Retina (tissue), 1 donor: Measurements from ENCODE around the gene SNX19.

Source experiments
- DNase-seq: peaks from one replicate; pipeline ENCODE4 v3.0.0-alpha.2; 2016

Gene SNX19

DNA sequence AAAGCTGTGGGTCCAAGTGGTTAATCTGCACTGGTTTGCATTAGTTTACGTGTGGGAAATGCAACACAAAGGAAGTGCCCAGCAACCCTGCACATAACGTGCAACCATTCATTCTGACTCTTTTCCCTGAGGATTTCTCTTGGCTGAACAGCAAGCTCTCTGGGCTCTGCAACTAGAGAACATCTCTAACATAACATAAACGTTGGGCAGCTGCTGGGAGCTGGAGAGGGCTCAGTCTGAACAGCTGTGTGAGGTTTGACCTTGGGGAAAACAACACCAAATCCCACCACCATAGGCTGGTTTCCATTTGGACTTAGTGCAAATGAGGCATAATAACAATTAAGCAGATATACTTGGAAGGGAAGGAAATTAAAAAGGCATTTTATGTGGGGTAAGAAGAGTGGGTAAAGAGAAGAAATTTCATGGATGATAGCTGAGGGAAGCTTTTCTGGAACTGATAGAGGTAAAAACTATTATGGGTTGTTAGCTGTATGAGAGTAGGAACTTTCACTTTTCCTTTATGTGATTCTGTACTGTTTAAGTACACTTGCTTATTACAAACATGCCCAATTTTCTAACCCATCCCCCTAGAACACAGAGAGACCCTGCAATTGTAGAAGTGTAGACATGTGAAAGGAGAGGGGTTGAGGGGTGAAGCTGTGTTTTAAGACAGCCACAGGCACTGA, 76.2 kb downstream of the SNX19 start:
- DNase-seq, result no peak

DNA sequence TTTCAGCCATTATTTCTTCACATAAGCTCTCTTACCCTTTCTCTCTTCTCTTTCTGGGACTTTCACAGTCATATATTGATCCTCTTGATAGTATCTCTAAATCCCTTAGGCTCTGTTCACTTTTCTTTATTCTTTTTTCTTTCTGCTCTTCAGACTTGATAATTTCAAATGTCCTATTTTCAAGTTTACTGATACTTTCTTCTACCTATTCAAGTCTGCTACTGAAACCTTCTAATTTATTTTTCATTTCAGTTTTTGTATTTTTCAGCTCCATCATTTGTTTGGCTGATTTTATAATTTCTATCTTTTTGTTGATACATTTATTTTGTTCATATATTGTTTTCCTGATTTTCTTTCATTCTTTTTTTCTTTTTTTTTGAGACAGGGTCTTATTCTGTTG, 79.1 kb downstream of the SNX19 start:
- DNase-seq, result no peak

DNA sequence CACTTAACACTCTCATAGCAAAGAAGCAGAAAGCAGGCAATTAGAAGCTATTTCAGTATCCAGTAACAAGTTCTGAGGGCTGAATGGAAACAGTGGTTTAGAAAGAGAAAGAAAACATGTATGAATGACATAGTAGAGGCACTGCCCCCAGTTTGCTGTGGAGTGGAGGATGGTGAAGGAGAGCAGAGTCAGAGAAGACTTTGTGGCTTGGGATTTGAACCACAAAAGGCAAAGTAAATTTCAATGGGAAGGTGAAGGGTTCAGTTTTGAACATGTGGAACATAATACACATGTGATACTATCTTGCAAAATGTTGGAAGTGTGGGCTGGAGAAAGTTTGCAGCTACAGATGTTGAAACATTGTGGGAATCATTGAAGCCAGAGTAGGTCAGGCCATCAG, 81.4 kb downstream of the SNX19 start:
- DNase-seq, result no peak

DNA sequence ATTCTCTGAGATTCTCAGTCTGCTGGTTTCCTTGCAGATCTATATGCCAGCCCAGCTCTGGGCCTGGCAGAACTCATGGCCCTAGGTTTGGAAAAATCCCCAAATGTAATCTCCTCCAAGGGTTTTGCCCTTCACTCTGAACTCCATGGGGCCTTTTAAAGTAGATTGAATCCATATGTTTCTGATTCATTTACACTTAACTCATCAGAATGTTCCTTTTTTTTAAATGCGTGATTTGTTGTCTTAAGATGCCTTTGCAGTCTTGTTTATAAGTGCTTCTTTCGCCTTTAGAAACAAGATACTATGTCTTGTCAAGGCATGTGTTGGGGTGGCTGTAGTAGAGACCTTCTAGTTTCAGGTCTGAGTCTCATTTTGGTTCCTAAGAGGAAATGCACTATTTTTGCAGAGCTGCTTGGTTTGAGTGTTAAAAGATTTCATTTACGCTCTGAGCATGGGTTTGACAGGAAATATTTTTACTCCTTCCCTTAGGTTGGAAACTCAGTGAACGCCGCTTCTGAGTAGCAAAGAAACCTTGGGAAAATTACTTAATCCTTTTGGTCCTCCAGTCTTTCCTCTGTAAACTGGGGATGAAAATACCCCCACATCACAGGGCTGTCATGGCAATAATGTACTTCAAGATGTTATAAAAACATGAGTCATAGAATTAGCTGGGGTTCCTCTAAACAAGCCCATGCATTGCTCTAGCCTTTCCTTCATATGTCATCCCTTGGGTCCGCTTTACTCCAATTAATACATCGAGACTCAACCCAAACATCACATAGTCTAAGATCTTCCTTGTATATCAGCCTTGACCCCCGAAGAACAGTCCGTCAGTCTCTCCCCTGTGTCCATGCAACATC, 83.5 kb downstream of the SNX19 start:
- peak; percentile 54 for DNase-seq

DNA sequence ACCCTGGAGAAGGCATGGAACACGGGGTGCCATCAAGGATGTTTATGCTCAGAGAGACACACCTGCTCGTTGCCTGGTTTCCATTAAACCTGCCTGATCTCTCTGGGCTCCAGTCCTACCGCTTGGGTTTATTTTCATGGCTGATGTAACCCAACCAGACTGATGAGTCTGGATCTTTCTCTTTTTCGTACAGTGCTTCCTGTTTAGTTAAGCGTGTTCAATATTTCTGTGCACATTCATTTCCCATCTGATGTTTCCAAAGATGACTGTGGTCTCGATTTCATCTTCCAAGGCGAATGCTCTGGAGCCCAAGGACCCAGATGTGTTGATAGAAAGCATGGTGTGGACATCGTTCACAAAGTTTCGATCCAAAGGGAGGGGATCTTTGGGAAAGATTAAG, 84.3 kb downstream of the SNX19 start:
- DNase-seq, result no peak

DNA sequence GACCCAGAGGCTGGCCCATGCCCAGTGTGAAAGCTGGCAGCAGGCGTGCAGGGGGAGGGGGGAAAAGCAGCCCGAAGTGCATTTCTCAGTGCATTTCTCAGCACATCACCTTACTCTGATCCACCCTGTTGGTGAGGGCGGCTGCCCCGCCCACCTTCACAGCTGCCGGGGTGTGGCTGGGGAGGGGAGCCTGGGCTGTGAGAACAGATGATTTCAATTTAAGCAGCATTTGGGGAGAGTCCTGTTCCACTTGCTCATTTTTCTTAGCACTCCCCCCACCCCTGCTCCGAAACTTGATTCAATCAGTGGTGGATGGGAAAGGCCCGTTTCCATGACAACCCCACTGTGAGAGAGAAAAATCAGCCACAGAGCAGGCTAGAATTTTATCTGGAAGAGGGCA, 84.8 kb downstream of the SNX19 start:
- DNase-seq, result peak; percentile 22

DNA sequence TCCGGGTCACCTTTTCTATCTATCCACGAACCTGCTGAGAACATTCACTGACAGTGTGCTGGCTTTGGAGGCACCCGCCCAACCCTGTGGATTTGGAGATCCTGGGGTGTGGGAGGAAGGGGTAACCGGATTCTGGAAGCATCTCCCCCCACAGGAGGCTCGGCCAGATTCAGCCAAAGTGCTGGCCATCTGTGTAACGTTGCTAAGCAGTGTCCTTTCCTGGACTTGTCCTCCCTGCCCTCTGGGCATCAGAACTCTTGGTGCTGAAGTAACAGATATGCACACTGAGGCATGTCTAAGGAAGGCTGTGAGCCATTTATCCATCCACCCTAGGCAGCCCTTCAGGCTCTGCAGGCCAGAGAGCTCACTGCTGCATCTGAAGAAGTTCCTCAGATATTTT, 85.7 kb downstream of the SNX19 start:
- DNase-seq, result peak; percentile 19

DNA sequence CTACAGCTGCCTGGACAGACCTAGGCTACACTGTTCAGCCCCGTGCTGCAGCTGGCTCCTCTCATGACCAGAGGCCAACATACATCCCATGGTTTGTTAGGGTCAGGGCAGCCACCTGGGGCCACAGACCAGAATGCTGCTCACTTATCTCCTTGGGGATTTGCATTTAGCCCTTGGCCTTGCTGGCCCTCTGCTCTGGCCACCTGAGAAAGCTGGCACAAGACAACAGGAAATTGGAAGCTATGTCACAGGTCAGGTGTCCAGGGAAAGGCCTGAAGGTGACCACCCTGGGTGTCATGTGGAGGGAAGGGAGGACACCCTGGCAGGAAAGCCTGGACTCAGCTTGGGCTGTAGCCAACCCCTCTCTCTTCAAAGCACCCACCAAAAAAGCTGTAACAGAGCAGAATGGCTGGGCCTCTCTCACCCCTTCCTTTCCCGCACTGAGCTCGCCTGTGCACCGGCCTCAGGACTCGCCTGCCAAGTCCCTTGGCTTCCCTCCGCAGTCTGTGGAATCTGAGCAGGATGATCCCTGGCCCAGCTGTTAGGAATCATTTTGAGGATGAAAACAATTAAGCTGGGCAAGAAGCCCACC, 86.3 kb downstream of the SNX19 start:
- no peak for DNase-seq

DNA sequence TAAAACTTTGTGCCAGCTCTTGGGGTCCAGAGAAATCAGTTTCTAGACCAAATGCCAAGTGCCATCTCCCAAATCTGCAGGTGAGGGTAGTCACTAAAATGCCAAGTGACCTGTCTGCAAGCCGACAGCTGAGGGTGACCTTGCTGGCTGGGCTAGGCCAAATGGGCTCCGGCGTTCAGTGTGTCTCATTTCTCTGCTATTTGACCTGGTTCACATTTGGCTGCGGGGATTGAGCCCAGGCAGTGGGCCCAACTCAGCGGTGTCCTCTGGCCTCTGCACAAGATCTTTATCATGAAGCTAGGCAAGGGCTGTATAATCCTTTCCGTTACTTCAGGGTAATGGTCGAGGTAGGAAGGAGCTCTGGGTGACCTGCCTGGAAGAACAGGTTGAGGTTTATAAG, 87.5 kb downstream of the SNX19 start:
- DNase-seq, result no peak

DNA sequence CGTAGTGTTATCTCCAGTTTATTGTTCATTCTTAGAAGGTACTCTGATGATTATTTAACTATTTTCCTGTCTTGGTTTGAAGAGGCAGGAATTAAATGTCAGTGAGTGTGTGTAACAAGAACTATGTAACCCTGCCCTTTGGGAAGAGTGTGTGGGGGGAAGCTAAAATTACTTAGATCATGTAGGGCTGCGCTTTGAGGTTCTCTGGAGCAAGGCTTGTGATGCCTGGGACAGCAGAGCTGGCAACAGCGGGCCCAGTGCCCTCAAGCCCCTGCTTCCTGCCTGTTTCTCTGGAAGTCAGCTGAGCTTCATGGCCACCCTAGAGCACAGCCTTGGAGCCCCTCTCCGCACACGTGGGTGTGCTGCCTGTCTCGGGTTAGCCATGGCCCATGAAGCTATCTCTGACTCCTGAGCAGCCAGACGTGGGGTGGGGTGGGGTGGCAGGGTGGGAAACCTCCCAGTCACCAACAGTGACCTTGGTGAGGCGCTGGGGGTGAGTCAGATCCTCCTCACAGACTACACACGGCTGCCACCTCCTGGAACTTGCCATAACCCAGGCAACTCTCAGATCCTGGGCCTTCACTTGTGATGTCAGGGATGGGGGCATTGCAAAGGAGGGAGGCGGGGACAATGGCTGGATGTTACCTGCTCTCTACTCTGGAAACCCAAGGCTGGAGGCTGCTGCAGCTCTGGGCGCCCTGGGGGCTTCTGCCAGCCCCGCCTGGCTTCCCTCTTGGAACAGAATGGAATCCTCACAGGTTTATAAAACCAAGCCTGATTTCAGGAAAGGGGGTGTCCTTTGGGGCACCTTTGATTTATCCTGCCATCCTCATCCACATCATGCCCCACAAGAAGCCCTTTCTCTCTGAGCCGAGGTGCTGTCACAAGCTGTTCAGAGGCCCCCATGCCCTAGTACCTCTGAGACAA, 88.6 kb downstream of the SNX19 start:
- peak; percentile 69 for DNase-seq

DNA sequence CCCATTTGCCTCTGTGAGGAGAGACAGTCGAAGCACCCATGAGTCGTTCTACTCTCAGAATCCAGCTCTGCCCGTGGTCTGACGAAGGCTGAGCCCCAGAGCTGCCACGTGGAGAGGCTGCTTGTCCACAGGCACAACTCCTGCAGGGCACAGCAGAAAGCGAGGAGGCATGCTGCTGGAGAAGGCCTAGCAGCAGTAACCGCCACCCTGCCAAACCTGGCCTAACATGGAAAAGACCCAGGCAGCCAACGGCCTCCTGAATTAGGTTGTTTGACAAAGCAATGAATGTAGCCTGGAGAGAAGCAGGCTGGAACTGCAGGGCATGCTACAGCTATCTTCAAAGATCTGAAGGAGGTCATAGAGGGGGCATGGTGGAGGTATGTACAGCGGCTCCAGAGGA, 89.7 kb downstream of the SNX19 start:
- DNase-seq, result peak; percentile 14

DNA sequence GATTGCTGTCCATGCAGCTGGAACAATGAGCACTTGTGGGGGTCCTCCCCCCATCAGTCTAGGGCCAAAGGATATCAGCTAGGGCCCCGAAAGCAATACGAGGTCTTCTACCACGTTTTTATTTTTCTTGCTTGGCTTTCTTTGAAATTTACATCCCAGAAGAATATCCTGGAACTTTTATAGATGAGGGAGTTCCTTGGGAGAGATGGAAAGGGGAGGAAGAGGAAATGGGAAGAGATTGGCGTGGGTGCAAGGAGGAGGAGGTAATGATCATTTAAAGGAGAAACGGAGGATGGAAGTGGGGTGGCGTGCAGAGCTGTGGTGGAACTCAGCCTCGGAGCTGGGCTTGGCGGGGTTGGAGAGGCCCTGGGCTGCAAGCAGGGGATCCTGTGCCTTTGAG, 90.3 kb downstream of the SNX19 start:
- DNase-seq, result no peak

DNA sequence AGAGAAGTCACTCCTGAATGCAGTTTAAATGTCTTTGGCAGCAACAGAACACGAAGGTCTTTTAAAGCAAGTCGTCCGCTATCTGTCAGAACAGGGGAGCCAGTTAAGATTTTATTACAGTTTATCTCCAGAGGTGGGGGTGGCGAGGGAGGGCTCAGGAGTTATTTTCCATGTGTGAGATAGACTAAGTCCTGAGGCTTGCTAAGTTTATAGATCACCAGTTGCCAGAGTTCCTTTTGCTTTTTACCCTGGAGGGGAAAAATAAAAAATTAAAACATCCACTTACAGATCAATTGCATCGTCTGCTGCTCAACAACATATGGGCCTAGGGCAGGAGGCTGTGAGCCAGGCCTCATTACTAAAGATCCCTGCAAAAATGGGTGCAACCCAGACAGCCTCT, 90.7 kb downstream of the SNX19 start:
- DNase-seq, result no peak
